ENCODE measurements around the gene KCND3.

Gene KCND3

DNA sequence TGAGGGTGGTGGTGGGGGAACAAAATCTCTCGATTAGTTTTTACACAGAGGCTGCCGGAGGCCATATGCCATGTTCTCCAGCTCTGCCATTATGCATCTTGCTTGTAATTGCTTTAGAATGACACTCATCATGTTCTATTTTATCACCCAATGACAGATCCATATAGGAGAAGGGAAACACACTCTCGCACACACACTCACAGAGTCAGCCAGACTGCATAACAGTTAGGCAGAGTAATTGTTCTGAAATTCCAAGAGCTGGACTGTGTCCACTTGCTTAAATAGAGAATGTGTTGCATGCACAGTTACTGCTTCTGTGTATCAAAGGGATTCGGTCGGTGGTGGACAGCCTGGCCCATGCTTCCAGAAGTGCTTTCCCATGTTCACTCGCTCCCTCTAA is 30.6 kb downstream of the KCND3 start:
- no peak for DNase-seq (ENCODE audit: low read depth)

DNA sequence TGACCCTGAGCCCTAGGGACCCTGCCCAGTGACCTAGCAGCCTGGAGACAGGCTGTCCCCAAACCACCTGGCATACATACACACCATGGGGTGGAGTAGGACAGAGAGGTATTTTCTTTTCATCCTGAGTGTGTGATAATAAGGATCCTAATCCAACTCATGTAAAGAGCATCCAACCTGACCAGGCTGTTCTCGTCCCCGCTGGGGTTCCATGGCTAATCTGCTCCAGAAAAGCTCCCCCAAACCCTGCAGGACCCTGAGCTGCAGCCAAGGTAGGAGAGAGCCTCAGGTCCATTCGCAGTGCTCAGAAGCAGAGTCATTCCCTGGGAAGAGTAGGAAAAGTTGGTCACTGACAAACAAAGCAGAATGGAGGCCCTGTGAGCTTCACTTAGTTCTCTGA is 31.4 kb downstream of the KCND3 start:
- no peak for DNase-seq (ENCODE audit: low read depth)

GRCh38 chr1:111956155-111956771 is 33.2 kb downstream of the KCND3 start:
- no peak for DNase-seq (ENCODE audit: low read depth)

- no peak for DNase-seq (ENCODE audit: low read depth)
These were observed 33.7 kb downstream of the KCND3 start for GRCh38 chr1:111955755-111956154.

DNA sequence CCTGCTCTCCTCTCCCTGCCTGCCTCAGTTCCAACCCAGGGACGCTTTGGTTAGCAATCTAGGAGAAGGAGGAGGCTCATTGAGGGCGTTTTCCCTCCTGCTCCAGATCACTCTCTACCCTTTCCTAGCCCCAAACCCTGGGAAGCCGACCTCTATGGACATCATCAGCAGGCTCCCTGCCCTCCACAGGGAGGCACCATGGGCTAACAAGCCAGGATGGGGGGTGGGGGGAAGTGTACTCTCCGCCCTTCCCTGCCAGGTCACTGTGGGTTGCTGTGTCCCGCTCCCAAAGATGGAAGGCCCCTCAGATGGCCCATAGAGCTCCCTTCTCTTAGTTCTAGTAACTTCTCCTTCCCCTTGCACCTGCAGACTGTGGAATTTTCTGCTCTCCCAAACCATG is 35.7 kb downstream of the KCND3 start:
- DNase-seq (ENCODE audit: low read depth), result no peak

- DNase-seq (ENCODE audit: low read depth), result no peak
These were observed 37.3 kb downstream of the KCND3 start for GRCh38 chr1:111952125-111952657.

DNA sequence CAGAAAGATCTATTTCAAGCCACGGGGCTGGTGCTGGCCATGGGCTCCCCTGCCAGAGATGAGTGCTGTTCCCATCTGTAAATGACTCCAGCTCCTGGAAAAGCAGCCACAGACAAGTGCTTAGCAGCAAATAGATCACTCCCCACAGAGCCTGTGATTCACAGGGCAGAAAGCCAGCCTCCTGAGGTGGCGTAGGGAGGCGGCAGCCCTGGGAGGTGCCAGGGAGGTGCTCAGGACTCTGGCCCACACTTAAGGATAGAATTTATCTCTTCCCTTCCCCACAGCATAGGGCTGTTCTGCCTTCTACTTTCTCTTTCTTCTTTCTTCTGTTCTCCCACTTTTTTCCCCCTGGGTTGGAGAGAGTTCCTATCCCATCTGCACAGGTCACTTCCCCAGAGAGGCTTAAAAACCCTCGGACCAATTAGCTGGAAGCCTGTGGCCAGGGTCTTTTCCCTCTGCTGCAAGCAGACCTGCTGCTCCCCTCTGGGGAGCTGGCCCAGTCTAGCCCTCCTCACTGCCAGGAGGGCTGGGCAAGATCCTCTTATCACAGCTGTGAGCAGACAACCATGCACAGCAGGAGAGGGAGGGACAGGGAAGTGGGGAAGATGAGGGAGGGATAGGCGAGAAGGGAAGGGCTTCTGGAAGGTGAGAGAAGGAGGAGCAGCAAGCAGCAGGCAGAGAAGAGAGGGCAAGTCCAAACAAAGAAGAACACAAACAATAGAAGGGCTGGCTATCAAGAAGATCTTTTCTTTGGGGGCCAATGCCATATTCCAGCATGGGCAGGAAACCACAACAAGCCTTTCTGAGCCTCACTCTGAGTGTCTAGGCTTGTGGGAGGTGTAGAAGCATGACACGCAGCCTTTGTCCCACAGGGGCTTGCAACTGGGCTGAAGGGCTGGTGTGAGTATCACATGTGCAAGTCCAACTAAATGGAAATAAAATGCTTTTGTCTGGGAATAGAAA is 41.0 kb downstream of the KCND3 start:
- no peak for DNase-seq (ENCODE audit: low read depth)

- no peak for DNase-seq (ENCODE audit: low read depth)
These were observed 45.4 kb downstream of the KCND3 start for GRCh38 chr1:111943846-111944749.

DNA sequence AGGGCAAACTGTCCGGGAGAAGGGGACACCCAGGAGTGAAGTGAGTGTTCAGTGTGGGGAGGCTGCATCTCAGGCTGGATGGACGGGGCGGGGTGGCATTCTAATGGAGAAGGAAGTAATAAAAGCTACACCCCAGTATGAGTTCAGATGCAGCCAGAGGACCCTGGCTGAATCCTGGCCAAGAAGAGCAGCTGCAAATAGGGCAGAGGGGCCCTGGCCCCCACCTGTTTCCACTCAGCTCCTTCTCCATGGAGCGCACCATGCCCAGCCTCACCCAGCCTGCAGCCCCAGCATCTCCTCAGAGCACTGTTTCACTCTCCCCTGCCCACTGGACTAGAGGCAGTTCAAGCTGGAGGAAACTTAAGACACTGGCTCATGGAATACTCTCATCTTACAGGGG is 46.4 kb downstream of the KCND3 start:
- DNase-seq (ENCODE audit: low read depth), result no peak

- no peak for DNase-seq (ENCODE audit: low read depth)
These were observed 50.9 kb downstream of the KCND3 start for GRCh38 chr1:111938536-111938935.

DNA sequence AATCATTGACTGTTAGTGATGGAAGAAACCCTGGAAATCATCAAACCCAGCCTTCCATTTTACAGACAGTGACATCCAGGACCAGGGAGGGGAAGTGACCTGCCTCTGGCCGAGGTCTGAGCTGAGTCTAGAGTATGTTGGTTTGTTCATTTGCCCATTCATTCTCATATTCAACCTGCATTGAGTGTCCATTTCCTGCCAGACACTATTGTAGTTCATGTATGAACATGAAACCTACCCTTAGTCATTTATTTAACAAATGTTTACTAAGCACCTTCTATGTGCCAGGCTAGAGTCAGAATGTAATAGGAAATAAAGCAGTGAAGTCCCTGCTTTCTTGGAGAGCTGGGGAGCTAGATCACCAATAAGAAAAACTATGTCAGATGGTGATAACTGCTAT is 51.3 kb downstream of the KCND3 start:
- no peak for DNase-seq (ENCODE audit: low read depth)

- no peak for DNase-seq (ENCODE audit: low read depth)
These were observed 52.2 kb downstream of the KCND3 start for GRCh38 chr1:111937147-111937725.

- DNase-seq (ENCODE audit: low read depth), result no peak
These were observed 55.2 kb downstream of the KCND3 start for GRCh38 chr1:111934106-111934852.

GRCh38 chr1:111930356-111930755 is 59.1 kb downstream of the KCND3 start:
- no peak for DNase-seq (ENCODE audit: low read depth)

DNA sequence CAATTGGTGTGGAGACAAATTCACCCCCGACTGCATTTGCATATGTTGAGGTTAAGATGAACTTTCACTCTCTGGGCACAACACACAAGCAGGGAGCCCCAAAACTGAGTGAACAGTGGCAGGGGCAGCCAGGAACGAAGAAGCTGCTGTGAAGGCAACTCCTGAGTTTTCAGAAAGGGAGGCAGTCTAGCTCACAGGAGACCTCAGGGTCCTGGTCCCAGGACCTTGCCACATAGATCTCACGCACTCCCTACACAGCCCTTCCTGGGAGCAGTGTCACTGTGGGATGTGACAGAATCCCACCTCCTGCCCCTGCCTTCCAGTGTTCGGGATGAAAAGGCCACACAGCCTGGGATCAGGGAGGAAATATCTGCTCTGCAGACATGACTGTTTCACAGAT is 60.9 kb downstream of the KCND3 start:
- no peak for DNase-seq (ENCODE audit: low read depth)

DNA sequence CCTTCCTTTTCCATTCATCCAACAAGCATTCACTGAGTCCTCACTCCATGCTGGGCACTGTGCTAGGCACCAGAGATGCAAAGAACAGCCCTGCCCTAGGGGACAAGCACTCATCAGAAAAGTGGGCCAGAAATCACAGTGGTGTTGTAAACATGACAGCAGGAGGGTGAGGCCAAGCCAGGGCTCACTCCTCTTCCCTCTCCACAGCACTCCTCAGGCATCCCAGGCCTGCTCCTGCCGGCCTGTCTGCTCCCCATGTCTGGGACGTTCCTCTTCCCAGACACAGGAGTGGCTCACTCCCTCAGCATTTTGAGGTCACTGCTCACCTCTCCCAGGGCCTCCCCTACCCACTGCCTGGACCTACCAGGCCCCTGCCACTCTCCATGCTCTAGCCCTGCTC is 61.8 kb downstream of the KCND3 start:
- DNase-seq (ENCODE audit: low read depth), result no peak

DNA sequence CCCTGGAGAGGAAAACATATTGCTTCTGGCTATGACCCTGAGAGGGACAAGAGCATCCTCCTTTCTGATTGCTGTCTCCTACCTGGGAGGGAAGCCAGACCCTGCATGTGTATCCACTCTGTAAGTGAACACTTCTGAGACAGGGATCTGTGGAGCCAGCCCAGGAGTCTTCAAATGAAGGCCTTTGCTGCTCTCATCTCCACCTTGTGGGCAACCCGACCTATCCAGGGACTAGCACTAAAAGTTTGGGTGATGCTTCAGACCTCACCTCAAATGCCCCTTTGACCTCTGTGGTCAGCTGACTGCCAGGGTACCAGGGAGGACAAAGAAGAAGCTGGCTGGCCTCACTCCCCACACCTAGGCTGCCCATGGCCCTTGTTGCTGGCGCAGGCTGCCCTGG is 64.7 kb downstream of the KCND3 start:
- no peak for DNase-seq (ENCODE audit: low read depth)

- DNase-seq (ENCODE audit: low read depth), result no peak
These were observed 65.7 kb downstream of the KCND3 start for GRCh38 chr1:111923766-111924165.

DNA sequence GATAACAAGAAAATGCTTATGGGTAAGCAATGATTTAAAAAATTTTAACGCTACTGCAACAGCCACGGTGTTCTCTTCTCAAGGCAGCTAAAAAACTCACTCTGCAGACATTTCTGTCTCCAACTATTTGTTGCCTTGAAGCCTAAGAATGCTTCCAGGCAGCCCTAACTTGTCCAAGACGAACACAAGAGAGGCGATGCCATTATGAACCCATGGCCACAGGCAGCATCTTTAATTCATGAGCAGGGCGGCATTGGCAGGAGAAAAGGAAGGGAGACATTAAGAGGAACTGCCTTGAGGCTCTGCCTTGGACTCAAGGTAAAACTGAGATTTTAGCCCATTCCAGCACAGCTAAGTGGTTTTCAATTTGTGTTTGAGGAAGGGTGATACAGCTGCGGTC is 67.5 kb downstream of the KCND3 start:
- DNase-seq (ENCODE audit: low read depth), result no peak

GRCh38 chr1:111920221-111921024 is 69.0 kb downstream of the KCND3 start:
- peak; percentile 39 for DNase-seq (ENCODE audit: low read depth)
